BJ (cell line): ENCODE data around the gene PRPSAP1. TPM values are rescaled to one million over a fixed set of nuclear protein-coding genes. Genes with fewer than 3 reads are reported as not detected.
"Not testable (repeated sequence)": the region's sequence is repeated elsewhere in the genome, so short reads cannot be mapped to it uniquely, and the experiment has no call there.

Experiments
- CTCF ChIA-PET: fragments of 350-600 bp; formaldehyde crosslinking; extraction: SDS; loops from one replicate; lab custom pipeline; 2021; ENCODE audit warnings: antibody characterized with exemption, inconsistent platforms; lab: Yijun Ruan, JAX
- POLR2A ChIA-PET: fragments of 300-600 bp; sonication (Branson Sonifier 250); formaldehyde crosslinking; extraction: SDS; loops from one replicate; lab custom pipeline; 2021; ENCODE audit warnings: antibody characterized with exemption; lab: Charles Lee
- DNase-seq: peaks from one replicate; pipeline ENCODE4 v3.0.0-alpha.2; 2011; ENCODE audit warnings: low read depth
- H3K27me3 ChIP-seq: 2 replicates; pipeline ENCODE4 v1.6.0; 2011; ENCODE audit warnings: low read length; ENCODE audit not compliant: control insufficient read depth, insufficient read depth
- H3K36me3 ChIP-seq: 2 replicates; pipeline ENCODE4 v1.5.1; 2011; ENCODE audit warnings: low read length; ENCODE audit not compliant: control insufficient read depth, insufficient read depth
- H3K4me3 ChIP-seq: 2 replicates; pipeline ENCODE4 v1.5.1; 2011; ENCODE audit warnings: low read depth, mild to moderate bottlenecking, control low read depth, low read length
- CTCF ChIP-seq: IDR thresholded peaks from 2 replicates; pipeline ENCODE4 v1.5.1; 2011; ENCODE audit warnings: low read depth, mild to moderate bottlenecking, control low read depth, inconsistent platforms, low read length, moderate library complexity; ENCODE audit not compliant: insufficient read depth
- polyA plus RNA-seq: library from polyadenylated mRNA; depleted of rRNA; stranded (reverse); fragments of >200 nt; gene quantifications from 2 replicates; pipeline ENCODE4 v1.2.3, GENCODE V29; 2011

PRPSAP1 gene
- polyA plus RNA-seq, 1 experiment = 72.8 TPM

DNA sequence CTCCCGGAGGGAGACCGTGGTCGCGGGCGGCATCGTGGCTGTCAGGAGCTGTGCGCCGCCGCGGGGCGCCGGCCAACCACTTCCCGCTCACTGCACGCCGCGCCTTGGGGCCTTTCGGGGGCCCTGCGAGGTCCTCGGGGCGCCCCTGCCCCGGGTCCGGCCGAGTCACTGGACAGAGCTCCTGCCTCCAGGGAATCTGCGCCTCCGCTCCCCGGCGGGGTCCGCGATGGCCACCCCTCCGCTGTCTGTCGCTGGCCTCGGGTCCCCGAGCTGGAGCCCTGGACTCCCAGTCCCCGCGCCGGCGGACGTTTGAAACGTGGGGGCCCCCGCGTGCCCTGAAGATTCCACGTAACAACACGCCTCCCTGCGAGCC is 45.8 kb downstream of the PRPSAP1 start, which contains the start of gene QRICH2:
QRICH2 (minus strand) TSS at position 311 of the 373 bp plus-strand sequence; CDS start at position 33, 278 bp downstream.
- ChIA-PET CTCF (interaction anchor here (1.5 to 14.3 kb wide), 3 partner anchors 78 to 151 kb away, joined by 3 to 203 read pairs (median 86); partner anchors contain the start of gene SPHK1), POLR2A (no interaction called here)
- no peak for DNase-seq
- peaks cover 12% of the 10 kb centered on the region for H3K36me3 ChIP-seq
- no peak for TF ChIP-seq CTCF
- no peaks in the 10 kb centered on the region for H3K27me3 ChIP-seq
- H3K4me3 ChIP-seq = no peak within 1 kb of the TSS

- POLR2A ChIA-PET = no interaction called here
- CTCF ChIA-PET = interaction anchor here (1.3 to 14.3 kb wide), 4 partner anchors 9 to 151 kb away, joined by 3 to 203 read pairs (median 44); partner anchors contain the start of gene SPHK1
- no peaks in the 10 kb centered on the region for H3K27me3 ChIP-seq
- no peak overlapping the region for H3K4me3 ChIP-seq
- TF ChIP-seq CTCF = no peak
- DNase-seq = no peak
- H3K36me3 ChIP-seq = peaks cover 10% of the 10 kb centered on the region
Measured at GRCh38 chr17:76307299-76307965, 46.3 kb downstream of the PRPSAP1 start.

GRCh38 chr17:76305135-76305454 is 48.6 kb downstream of the PRPSAP1 start:
- H3K27me3 ChIP-seq, H3K36me3 ChIP-seq, DNase-seq, POLR2A ChIA-PET, H3K4me3 ChIP-seq: not testable (repeated sequence)
- CTCF ChIA-PET = interaction anchor here (1.2 to 14.3 kb wide), 5 partner anchors 22 to 154 kb away, joined by 3 to 203 read pairs (median 9); partner anchors contain the start of gene SPHK1

DNA sequence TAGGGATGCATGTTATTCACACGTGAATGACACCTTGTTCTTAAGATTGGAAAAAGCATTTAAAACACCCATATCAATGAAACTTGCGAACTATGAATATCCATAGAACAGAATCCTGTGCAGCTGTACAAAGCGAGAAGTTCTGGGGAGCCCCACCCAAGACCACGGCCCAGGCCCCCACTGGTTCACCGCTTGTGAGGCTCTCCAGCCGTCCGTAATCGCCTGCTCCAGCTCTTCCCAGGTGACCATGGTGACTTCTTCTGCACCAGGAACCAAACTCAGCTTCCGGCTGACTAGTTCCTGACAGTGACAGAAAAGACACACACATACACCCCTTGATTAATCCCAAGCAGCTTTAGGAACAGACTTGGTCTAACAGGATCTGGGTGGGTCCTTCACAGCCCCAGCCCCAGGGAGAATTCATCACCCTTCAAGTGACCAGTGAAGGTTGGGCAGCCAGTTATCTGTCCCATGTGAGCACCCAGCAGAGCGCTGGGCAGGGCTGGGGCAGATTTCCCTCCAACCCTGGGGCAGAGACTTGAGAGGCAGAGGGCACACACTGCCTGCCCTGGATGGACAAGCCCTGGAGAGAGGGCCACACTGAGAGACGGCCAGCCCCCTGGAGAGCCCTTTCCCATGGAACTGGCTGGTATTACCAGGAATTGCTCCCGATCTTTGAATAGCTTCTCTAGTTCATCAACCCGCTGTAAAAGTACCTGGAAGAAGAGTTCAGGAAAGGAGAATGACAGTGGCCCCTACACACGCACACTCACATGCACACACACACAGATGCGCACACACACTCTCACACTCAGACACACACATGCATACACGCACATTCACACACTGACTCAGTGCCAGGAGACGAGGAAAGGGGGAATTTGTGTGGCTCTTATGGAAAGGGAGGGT is 49.2 kb downstream of the PRPSAP1 start:
- ChIA-PET CTCF (interaction anchor here (1.0 to 14.3 kb wide), 13 partner anchors 9 to 290 kb away, joined by 3 to 203 read pairs (median 5); partner anchors contain the start of gene SPHK1), POLR2A (no interaction called here)
- H3K4me3 ChIP-seq = no peak overlapping the region
- peaks cover 7% of the 10 kb centered on the region for H3K36me3 ChIP-seq
- no peak for DNase-seq
- no peak for TF ChIP-seq CTCF
- no peaks in the 10 kb centered on the region for H3K27me3 ChIP-seq

DNA sequence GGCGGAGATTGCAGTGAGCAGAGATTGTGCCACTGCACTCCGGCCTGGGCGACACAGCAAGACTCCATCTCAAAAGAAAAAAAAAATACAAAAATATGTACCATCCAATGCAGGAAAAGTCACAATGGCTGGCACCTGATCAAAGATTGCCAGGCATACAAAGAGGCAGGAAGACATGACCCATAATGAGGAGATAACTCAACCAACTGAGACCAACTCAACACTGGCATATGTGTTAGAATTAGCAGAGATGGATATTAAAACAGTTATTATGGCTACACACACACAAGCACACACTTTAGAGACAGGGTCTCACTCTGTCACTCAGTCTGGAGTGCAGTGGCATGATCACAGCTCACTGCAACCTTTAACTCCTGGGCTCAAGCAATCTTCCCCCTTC is 56.3 kb downstream of the PRPSAP1 start:
- H3K4me3 ChIP-seq = no peak overlapping the region
- DNase-seq = no peak
- ChIA-PET POLR2A (no interaction called here), CTCF (interaction anchor here (1.2 to 14.3 kb wide), 10 partner anchors 9 to 284 kb away, joined by 3 to 203 read pairs (median 11); partner anchors contain the start of gene SPHK1)
- H3K36me3 ChIP-seq = peaks cover 2% of the 10 kb centered on the region; the same call in 1 of the 2 replicates
- no peaks in the 10 kb centered on the region for H3K27me3 ChIP-seq
- TF ChIP-seq CTCF = no peak
